ENCODE measurements around the gene C2orf49.

Gene C2orf49

GRCh38 chr2:105334211-105334610 lies 3.1 kb upstream of the C2orf49 start:
- Histone ChIP-seq H3K9ac (ENCODE audit: low read depth, low read length) (no peak overlapping the region), H3K4me3 (ENCODE audit: low read length) (no peak overlapping the region), H3K9me3 (ENCODE audit: insufficient read depth, low read depth, low read length) (no peaks in the 10 kb centered on the region), H3K36me3 (ENCODE audit: insufficient read depth, low read depth, low read length) (peaks cover 11% of the 10 kb centered on the region), H3K27me3 (ENCODE audit: insufficient read depth, low read length) (peaks cover 10% of the 10 kb centered on the region), H3K27ac (ENCODE audit: low read length) (no peak overlapping the region), H3K4me1 (ENCODE audit: insufficient read depth, low read length) (peaks cover 3% of the 10 kb centered on the region; the same call in 1 of the 2 replicates)

GRCh38 chr2:105335469-105335868 lies 1.9 kb upstream of the C2orf49 start:
- Histone ChIP-seq H3K9me3 (ENCODE audit: insufficient read depth, low read depth, low read length) (no peaks in the 10 kb centered on the region), H3K4me1 (ENCODE audit: insufficient read depth, low read length) (peaks cover 3% of the 10 kb centered on the region; the same call in 1 of the 2 replicates), H3K27me3 (ENCODE audit: insufficient read depth, low read length) (peaks cover 7% of the 10 kb centered on the region), H3K27ac (ENCODE audit: low read length) (no peak overlapping the region), H3K9ac (ENCODE audit: low read depth, low read length) (no peak overlapping the region), H3K36me3 (ENCODE audit: insufficient read depth, low read depth, low read length) (peaks cover 19% of the 10 kb centered on the region), H3K4me3 (ENCODE audit: low read length) (no peak overlapping the region)

- Histone ChIP-seq H3K9ac (ENCODE audit: low read depth, low read length) (peak overlapping the region; percentile 97), H3K27ac (ENCODE audit: low read length) (peak overlapping the region; percentile 92), H3K9me3 (ENCODE audit: insufficient read depth, low read depth, low read length) (no peaks in the 10 kb centered on the region), H3K4me1 (ENCODE audit: insufficient read depth, low read length) (peaks cover 3% of the 10 kb centered on the region; the same call in 1 of the 2 replicates), H3K36me3 (ENCODE audit: insufficient read depth, low read depth, low read length) (peaks cover 32% of the 10 kb centered on the region), H3K27me3 (ENCODE audit: insufficient read depth, low read length) (no peaks in the 10 kb centered on the region), H3K4me3 (ENCODE audit: low read length) (peak overlapping the region; percentile 98)
Measured at GRCh38 chr2:105336786-105337121, 586 bp upstream of the C2orf49 start.

- peak overlapping the region; percentile 85 for H3K9ac ChIP-seq (ENCODE audit: low read depth, low read length)
- H3K4me3 ChIP-seq (ENCODE audit: low read length), result peak overlapping the region; percentile 98
- peaks cover 43% of the 10 kb centered on the region for H3K36me3 ChIP-seq (ENCODE audit: insufficient read depth, low read depth, low read length)
- H3K4me1 ChIP-seq (ENCODE audit: insufficient read depth, low read length), result peaks cover 3% of the 10 kb centered on the region; the same call in 1 of the 2 replicates
- H3K9me3 ChIP-seq (ENCODE audit: insufficient read depth, low read depth, low read length), result no peaks in the 10 kb centered on the region
- no peaks in the 10 kb centered on the region for H3K27me3 ChIP-seq (ENCODE audit: insufficient read depth, low read length)
- H3K27ac ChIP-seq (ENCODE audit: low read length), result no peak overlapping the region
Measured at GRCh38 chr2:105338020-105338385, 663 bp downstream of the C2orf49 start.

GRCh38 chr2:105339414-105339813 lies 2.1 kb downstream of the C2orf49 start:
- H3K27ac ChIP-seq (ENCODE audit: low read length), result no peak overlapping the region
- no peaks in the 10 kb centered on the region for H3K27me3 ChIP-seq (ENCODE audit: insufficient read depth, low read length)
- H3K36me3 ChIP-seq (ENCODE audit: insufficient read depth, low read depth, low read length), result peaks cover 50% of the 10 kb centered on the region
- H3K9me3 ChIP-seq (ENCODE audit: insufficient read depth, low read depth, low read length), result no peaks in the 10 kb centered on the region
- 0 out of 2 replicates have a peak overlapping the region, but pooled peaks have one; percentile 98 for H3K4me3 ChIP-seq (ENCODE audit: low read length)
- no peak overlapping the region for H3K9ac ChIP-seq (ENCODE audit: low read depth, low read length)
- H3K4me1 ChIP-seq (ENCODE audit: insufficient read depth, low read length), result peaks cover 3% of the 10 kb centered on the region; the same call in 1 of the 2 replicates

GRCh38 chr2:105344704-105345345 lies 7.5 kb downstream of the C2orf49 start:
- H3K9me3 ChIP-seq (ENCODE audit: insufficient read depth, low read depth, low read length), result no peaks in the 10 kb centered on the region
- H3K27me3 ChIP-seq (ENCODE audit: insufficient read depth, low read length), result no peaks in the 10 kb centered on the region
- no peak overlapping the region for H3K9ac ChIP-seq (ENCODE audit: low read depth, low read length)
- H3K4me1 ChIP-seq (ENCODE audit: insufficient read depth, low read length), result no peaks in the 10 kb centered on the region
- peaks cover 97% of the 10 kb centered on the region for H3K36me3 ChIP-seq (ENCODE audit: insufficient read depth, low read depth, low read length)
- H3K27ac ChIP-seq (ENCODE audit: low read length), result no peak overlapping the region
- no peak overlapping the region for H3K4me3 ChIP-seq (ENCODE audit: low read length)

- Histone ChIP-seq H3K4me1 (ENCODE audit: insufficient read depth, low read length) (no peaks in the 10 kb centered on the region), H3K9me3 (ENCODE audit: insufficient read depth, low read depth, low read length) (no peaks in the 10 kb centered on the region), H3K9ac (ENCODE audit: low read depth, low read length) (no peak overlapping the region), H3K27ac (ENCODE audit: low read length) (no peak overlapping the region), H3K4me3 (ENCODE audit: low read length) (no peak overlapping the region), H3K27me3 (ENCODE audit: insufficient read depth, low read length) (no peaks in the 10 kb centered on the region), H3K36me3 (ENCODE audit: insufficient read depth, low read depth, low read length) (peaks cover 46% of the 10 kb centered on the region)
Measured at GRCh38 chr2:105357122-105357521, 19.8 kb downstream of the C2orf49 start.

GRCh38 chr2:105358593-105358992 lies 21.3 kb downstream of the C2orf49 start:
- Histone ChIP-seq H3K9me3 (ENCODE audit: insufficient read depth, low read depth, low read length) (no peaks in the 10 kb centered on the region), H3K27me3 (ENCODE audit: insufficient read depth, low read length) (no peaks in the 10 kb centered on the region), H3K36me3 (ENCODE audit: insufficient read depth, low read depth, low read length) (peaks cover 61% of the 10 kb centered on the region), H3K9ac (ENCODE audit: low read depth, low read length) (no peak overlapping the region), H3K4me3 (ENCODE audit: low read length) (no peak overlapping the region), H3K4me1 (ENCODE audit: insufficient read depth, low read length) (no peaks in the 10 kb centered on the region), H3K27ac (ENCODE audit: low read length) (no peak overlapping the region)

- Histone ChIP-seq H3K4me1 (ENCODE audit: insufficient read depth, low read length) (no peaks in the 10 kb centered on the region), H3K27ac (ENCODE audit: low read length) (no peak overlapping the region), H3K4me3 (ENCODE audit: low read length) (no peak overlapping the region), H3K9me3 (ENCODE audit: insufficient read depth, low read depth, low read length) (no peaks in the 10 kb centered on the region), H3K9ac (ENCODE audit: low read depth, low read length) (no peak overlapping the region), H3K36me3 (ENCODE audit: insufficient read depth, low read depth, low read length) (peaks cover 80% of the 10 kb centered on the region), H3K27me3 (ENCODE audit: insufficient read depth, low read length) (no peaks in the 10 kb centered on the region)
Measured at GRCh38 chr2:105361102-105361889, 24.0 kb downstream of the C2orf49 start.

- Histone ChIP-seq H3K4me1 (ENCODE audit: insufficient read depth, low read length) (no peaks in the 10 kb centered on the region), H3K27ac (ENCODE audit: low read length) (no peak overlapping the region), H3K36me3 (ENCODE audit: insufficient read depth, low read depth, low read length) (peaks cover 88% of the 10 kb centered on the region), H3K9ac (ENCODE audit: low read depth, low read length) (no peak overlapping the region), H3K4me3 (ENCODE audit: low read length) (no peak overlapping the region), H3K27me3 (ENCODE audit: insufficient read depth, low read length) (no peaks in the 10 kb centered on the region), H3K9me3 (ENCODE audit: insufficient read depth, low read depth, low read length) (no peaks in the 10 kb centered on the region)
Measured at GRCh38 chr2:105362862-105363591, 25.7 kb downstream of the C2orf49 start.

- no peaks in the 10 kb centered on the region for H3K9me3 ChIP-seq (ENCODE audit: insufficient read depth, low read depth, low read length)
- H3K9ac ChIP-seq (ENCODE audit: low read depth, low read length), result no peak overlapping the region
- no peak overlapping the region for H3K27ac ChIP-seq (ENCODE audit: low read length)
- H3K27me3 ChIP-seq (ENCODE audit: insufficient read depth, low read length), result no peaks in the 10 kb centered on the region
- H3K36me3 ChIP-seq (ENCODE audit: insufficient read depth, low read depth, low read length), result peaks cover 89% of the 10 kb centered on the region
- no peaks in the 10 kb centered on the region for H3K4me1 ChIP-seq (ENCODE audit: insufficient read depth, low read length)
- H3K4me3 ChIP-seq (ENCODE audit: low read length), result no peak overlapping the region
Measured at GRCh38 chr2:105364436-105365139, 27.2 kb downstream of the C2orf49 start.

Data from iPS-20b (cell line).